ENCODE results near the gene SMYD3.

SMYD3 gene

GRCh38 chr1:245881767-245882391 lies 625.2 kb downstream of the SMYD3 start:
- DNase-seq = no peak

GRCh38 chr1:245880754-245881403 lies 626.2 kb downstream of the SMYD3 start:
- peak; percentile 93 for DNase-seq

DNA sequence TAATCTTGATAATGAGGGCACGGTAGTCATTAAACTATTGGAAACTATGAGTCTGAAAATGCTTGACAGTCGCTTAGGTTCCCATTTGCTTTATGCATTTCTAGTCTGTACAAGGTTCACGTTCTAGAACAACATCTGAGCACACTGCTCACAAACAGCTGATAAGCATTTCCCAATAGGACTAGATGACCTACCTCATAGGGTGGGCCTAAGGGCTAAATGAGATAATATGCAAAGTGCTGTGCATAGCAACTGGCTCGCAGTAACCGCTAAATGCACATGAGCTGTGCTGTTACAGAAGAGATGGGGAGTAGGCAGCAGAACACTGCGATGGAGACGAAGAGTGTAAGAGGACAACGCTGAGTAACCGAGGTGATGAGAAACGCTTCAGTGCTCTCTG lies 628.0 kb downstream of the SMYD3 start:
- DNase-seq = no peak

DNA sequence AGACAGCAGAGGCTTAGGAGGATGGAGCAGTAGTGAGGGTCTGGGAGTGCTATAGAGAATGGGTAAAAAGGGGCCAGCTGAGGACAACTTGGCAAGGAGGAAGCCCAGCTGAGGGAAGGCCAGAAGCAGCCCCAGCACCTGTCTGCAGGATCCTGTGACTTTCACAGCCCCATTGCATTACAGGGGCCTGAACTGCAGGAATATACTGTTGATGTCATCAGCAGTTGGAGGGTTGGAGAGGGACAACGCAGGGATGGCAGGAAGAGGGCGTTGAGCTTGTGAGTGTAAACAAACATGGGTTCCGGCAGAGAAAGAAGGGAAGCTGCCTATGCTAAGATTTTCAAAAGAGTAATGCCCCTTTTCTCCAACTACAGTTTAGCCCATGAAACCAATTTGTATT lies 628.5 kb downstream of the SMYD3 start:
- no peak for DNase-seq

GRCh38 chr1:245877976-245878375 lies 629.1 kb downstream of the SMYD3 start:
- no peak for DNase-seq

DNA sequence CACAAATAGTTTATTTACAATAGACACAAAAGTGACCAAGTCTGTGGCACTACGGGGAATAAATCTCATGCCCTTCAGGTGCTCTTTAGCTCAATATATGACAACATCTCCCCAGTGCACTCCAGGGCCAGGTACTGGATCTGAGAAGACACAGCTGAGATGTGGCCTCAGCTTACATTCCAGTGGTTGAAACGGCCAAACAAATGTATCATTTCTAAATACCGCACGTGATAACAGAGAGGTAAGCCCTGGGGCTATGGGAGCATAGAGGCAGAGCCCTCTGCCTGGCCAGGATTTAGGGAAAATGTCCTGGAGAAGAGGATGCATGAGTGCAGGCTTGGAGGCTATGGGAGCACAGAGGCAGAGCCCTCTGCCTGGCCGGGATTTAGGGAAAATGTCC lies 630.5 kb downstream of the SMYD3 start:
- DNase-seq = no peak

- DNase-seq = no peak
Measured at GRCh38 chr1:245875581-245876261, 631.4 kb downstream of the SMYD3 start.

- DNase-seq = peak; percentile 97
Measured at GRCh38 chr1:245874942-245875580, 632.0 kb downstream of the SMYD3 start.

GRCh38 chr1:245873883-245874671 lies 633.0 kb downstream of the SMYD3 start:
- DNase-seq = peak; percentile 34

DNA sequence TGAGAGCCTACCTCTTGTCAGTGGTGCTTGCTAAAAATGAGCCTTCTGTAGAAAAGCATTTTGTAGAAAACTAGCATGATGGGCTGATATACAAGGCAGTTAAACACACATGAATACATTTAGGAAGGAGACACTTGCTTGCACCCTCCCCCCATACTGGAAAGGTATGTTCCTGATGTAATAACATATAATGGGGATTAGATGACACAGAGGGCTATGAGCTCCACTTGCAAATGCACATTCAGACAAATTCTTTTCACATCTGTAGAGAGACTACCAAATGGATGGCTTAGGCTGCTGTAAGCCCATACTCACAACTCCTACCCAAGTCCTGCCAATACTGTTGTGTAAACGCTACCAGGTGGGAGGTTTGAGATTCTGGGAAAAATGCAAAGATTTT lies 634.0 kb downstream of the SMYD3 start:
- peak; percentile 51 for DNase-seq

DNA sequence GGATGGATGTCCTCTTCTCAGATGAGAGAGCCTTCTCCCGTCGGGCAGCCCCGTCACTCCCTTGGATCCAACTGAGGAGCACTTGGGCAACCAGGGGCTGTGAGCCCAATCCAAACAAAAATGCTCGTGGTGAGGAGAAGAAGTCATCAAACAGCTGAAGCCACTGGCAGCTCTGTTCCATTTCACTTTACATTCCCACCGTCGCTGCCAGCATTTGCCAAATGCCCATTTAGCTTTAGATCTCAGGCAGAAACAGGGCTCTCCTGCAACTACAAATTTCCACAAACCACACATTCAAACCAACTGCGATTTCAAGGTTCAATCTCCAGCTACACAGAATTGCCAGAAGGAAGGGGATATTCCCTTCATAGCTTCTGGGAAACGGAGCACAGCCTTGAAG lies 634.6 kb downstream of the SMYD3 start:
- DNase-seq = no peak

DNA sequence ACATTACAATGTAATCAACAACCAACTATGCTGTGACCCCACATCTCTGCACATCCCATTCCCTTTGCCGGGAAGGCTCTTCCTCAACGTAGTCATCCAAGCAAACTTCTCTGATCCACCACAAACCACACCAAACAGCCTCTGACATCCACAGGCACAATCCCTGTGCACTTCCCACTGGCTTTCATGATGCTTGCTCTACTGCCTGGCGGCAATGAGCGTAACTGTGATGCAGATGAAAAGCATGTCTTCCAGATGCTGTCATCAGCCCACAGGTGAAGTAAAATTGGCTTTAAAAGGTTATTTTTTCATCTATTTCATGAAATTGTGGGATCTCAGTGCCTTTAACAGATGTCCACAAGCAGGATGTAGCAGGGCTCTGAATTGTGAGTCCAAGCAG lies 635.2 kb downstream of the SMYD3 start:
- peak; percentile 91 for DNase-seq

DNA sequence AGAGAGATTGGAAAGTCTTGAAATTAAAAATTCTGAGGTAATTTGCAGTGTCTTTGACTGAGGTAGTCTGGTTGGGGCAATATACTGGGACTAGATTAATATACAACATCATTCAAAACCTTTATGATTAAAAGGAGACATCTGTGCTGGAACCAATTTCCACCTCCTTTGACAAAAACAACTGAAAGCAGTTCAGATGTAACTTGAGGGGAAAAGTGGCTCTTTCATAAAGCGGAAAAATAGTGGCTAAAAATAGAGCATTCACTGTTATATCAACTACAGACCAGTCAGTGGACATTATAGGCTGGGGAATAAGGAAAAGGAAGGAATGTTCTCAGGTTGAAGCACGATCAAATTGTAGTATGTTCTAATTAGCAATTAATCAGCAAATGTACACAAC lies 635.9 kb downstream of the SMYD3 start:
- DNase-seq = no peak

DNA sequence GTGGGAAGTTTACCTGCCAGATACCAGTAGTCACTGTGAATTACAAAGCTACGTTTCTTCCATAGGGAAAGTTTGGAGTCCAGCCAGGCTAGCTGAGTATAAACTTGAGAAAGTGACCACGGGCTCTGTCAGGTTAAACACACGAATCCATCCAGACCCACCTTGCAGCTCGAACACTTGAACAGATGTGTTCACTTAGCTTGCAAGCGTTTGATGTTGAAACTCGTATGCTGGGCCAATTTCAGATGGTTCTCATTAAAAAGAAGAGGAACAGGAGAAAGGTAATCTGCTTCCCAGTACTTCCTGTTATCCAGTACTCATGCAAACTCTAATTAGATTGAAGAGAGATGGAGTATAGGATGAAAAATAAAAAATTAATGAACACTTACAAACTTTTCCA lies 636.4 kb downstream of the SMYD3 start:
- no peak for DNase-seq

- DNase-seq = no peak
Measured at GRCh38 chr1:245869847-245870246, 637.2 kb downstream of the SMYD3 start.

- no peak for DNase-seq
Measured at GRCh38 chr1:245867738-245868137, 639.3 kb downstream of the SMYD3 start.

DNA sequence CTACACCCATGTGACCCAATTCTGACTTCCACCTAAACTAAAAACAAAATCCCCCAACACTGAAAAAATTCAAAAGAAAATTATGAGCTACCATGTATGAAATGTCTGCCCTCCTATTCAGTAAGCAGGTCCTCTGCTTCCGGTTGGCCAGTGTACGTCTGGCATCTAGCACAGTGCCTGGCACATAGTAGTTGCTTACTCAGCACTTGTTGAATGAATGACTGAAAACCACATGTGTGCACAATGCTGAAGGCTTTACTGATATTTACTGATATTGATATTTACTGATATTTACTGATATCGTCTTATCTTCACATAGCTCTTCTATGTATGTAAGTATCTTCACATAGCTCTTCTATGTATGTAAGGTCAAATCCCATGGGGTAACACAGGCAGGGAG lies 642.2 kb downstream of the SMYD3 start:
- no peak for DNase-seq

DNA sequence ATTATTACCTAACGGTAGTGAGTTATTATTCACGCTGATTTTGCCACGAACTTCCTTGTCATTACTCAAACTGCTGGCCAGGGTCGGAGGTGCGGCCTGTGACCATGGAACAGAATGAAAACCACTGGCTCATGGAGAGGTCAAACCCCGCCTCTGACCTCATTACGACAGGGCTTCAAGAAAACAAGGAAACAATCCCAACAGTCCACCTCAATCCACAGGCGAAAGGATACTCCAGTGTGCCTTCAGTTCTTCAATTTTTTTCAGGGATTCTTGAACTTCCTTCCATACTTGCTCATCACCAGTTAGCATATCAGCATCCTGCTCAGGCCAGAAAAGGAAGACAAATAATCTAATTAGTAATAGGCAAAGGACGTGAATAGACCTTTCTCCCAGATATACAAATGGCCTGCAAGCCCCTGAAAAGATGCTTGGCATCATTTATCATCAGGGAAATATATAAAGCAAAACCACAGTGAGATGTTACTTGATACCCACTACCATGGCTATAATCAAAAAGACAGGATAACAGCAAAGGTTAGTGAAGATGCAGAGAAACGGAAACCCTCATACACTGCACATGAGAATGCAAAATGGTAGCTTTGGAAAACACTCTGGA lies 643.4 kb downstream of the SMYD3 start:
- no peak for DNase-seq

- no peak for DNase-seq
Measured at GRCh38 chr1:245862812-245863540, 644.1 kb downstream of the SMYD3 start.

DNA sequence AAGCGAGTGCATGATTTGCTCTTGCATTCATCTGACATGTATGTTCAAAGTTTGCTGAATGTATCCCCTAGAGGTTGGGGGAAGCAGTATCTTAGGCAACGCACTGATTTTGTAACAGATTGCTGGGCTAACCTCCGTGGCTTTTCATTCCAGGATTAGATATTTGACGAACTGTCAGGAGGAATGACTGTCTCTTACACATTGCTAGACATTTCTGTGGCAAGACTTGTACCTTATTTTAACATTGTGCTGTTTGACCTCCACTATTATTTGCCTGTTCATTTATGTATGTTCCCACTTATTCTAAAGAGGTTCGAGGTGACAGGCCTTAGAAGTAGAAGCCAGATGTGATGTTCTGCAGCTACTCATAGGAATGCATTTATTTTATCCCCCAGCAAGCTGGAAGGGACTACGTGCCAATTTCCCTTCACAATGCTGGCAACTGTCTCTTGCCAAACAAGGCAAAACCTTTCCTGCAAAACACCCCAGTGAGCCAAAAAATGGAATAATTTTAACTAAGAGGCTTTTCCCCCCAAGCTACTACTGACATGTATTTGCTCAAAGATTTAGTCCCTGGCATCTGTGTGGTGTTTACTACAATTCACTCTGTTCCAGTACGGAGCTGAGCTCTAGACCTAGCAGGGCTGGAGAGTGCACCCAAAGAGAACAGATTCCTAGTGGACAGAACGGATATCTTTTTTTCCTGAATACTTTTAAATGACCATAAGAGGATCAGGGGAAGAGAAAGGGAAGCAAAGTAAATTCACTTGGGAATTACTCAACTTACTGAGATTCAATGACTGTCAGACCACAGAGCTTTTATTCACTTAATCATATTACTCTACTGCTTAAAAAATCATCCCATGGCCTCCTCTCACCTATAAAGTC lies 646.2 kb downstream of the SMYD3 start:
- peak; percentile 91 for DNase-seq

All from fibroblast of skin of scalp (primary cell).